ENCODE data around the gene ASCC1.

ASCC1 gene

DNA sequence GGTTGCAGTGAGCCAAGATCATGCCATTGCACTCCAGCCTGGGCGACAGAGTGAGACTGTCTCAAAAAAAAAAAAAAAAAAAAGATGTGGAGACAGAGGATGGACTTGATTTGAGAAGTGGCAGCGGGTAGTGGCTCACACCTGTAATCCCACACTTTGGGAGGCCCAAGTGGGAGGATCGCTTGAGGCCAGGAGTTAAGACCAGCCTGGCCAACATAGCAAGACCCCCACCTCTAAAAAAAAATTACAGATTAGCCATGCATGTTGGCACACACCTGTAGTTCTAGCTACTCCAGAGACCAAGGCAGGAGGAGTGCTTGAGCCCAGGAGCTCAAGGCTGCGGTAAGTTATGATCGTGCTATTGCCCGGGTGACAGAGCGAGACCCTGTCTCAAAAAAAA is 24.3 kb upstream of the ASCC1 start:
- DNase-seq (ENCODE audit: low spot score) = no peak
- in situ Hi-C loops (cut with MboI; ENCODE audit: low pct_unique_long_range_greater_than_20kb, low sequenced_read_pairs, unreplicated experiment) = no loop called here

DNA sequence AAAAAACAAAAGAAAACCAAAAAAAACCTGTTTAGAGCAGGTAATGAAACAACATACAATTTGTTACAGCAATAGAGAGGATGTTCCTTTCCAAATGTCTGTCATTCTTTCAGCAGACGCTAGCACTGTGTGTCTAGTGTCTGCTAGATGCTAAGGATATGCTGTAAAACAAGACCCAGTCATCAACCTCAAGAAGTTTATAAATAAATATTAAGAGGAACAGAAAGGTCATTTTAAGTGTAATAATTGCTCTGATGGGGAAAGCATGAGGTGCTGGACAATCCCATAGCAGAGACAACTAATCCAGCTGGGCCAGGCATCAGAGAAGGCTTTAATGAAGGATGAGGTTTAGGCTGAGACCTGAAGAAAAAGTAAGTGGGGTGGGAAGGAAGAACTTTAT is 23.3 kb upstream of the ASCC1 start:
- in situ Hi-C loops (cut with MboI; ENCODE audit: low pct_unique_long_range_greater_than_20kb, low sequenced_read_pairs, unreplicated experiment) = no loop called here
- DNase-seq (ENCODE audit: low spot score) = no peak

More for the DNA sequence above, 24.3 kb upstream of the ASCC1 start:
- TF ChIP-seq, protein P1, sequence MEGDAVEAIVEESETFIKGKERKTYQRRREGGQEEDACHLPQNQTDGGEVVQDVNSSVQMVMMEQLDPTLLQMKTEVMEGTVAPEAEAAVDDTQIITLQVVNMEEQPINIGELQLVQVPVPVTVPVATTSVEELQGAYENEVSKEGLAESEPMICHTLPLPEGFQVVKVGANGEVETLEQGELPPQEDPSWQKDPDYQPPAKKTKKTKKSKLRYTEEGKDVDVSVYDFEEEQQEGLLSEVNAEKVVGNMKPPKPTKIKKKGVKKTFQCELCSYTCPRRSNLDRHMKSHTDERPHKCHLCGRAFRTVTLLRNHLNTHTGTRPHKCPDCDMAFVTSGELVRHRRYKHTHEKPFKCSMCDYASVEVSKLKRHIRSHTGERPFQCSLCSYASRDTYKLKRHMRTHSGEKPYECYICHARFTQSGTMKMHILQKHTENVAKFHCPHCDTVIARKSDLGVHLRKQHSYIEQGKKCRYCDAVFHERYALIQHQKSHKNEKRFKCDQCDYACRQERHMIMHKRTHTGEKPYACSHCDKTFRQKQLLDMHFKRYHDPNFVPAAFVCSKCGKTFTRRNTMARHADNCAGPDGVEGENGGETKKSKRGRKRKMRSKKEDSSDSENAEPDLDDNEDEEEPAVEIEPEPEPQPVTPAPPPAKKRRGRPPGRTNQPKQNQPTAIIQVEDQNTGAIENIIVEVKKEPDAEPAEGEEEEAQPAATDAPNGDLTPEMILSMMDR (IDR thresholded peaks at IDR 0.05; ENCODE audit: extremely low read depth, insufficient read depth, missing control alignments) = no peak

DNA sequence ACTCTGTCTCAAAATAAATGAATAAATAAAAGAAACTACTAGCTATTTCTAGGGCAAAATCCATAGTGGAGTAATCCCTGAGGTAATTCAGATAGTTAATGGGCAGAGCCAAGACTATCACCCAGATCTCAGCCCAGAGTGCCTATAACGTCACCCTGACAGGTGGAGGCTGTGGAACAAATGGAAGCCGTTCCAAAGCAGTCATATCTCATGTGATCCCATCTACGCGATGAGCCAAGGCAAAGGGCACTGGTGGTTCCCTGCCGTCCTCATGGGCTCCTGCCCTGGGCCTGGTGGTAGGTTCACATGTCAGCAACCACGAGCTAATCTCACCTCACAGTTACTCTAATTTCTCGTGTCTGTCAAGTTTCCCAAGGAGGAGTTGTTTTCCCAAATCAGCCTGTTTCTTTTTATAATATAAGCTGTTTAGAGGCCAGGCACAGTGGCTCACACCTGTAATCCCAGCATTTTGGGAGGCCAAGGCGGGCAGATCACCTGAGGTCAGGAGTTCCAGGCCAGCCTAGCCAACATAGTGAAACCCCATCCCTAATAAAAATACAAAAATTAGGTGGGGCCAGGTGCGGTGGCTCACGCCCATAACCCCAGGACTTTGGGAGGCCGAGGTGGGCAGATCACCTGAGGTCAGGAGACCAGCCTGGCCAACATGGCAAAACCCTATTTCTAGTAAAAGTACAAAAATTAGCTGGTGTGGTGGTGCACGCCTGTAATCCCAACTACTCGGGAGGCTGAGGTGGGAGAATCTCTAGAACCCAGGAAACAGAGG is 22.5 kb upstream of the ASCC1 start:
- in situ Hi-C loops (cut with MboI; ENCODE audit: low pct_unique_long_range_greater_than_20kb, low sequenced_read_pairs, unreplicated experiment) = no loop called here
- DNase-seq (ENCODE audit: low spot score) = no peak
- TF ChIP-seq, protein P1 (IDR thresholded peaks at IDR 0.05; ENCODE audit: extremely low read depth, insufficient read depth, missing control alignments) = no peak

More for the DNA sequence above, 23.3 kb upstream of the ASCC1 start:
- TF ChIP-seq, protein P1 (IDR thresholded peaks at IDR 0.05; ENCODE audit: extremely low read depth, insufficient read depth, missing control alignments) = no peak

DNA sequence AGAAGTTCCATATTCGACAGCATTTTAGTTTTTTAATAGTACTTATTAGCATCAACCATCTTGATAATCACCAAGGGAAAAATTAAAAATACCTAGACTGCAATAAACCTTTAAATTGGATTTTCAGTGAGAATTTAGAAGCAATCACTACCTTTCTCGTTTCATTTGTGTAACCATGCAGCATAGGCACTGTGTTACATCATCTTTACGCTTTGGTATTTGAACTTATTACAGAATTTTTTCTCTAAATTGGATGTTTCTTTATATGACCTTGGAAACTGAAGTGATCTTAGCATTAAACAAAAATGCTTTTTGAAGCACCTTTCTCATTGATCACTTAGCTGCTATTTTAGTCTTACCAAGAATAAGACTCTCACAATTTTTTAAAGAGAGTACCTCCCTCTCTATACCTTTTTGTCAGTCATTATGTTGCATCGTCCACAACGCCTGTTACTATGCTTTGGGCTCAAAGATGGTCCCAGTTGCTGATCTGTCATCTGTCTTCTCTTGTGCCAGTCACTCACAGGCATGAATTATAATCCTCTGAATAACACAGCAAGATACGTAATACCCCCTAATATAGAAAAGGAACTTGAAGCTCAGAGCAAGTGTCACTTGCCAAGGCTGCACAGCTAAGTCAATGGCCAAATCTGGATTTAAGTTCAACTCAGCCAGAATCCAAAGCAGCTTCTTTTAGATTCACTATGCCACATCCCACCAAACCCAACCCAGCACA is 19.6 kb upstream of the ASCC1 start:
- TF ChIP-seq, protein P1 (IDR thresholded peaks at IDR 0.05; ENCODE audit: extremely low read depth, insufficient read depth, missing control alignments) = no peak
- in situ Hi-C loops (cut with MboI; ENCODE audit: low pct_unique_long_range_greater_than_20kb, low sequenced_read_pairs, unreplicated experiment) = no loop called here
- DNase-seq (ENCODE audit: low spot score) = no peak

DNA sequence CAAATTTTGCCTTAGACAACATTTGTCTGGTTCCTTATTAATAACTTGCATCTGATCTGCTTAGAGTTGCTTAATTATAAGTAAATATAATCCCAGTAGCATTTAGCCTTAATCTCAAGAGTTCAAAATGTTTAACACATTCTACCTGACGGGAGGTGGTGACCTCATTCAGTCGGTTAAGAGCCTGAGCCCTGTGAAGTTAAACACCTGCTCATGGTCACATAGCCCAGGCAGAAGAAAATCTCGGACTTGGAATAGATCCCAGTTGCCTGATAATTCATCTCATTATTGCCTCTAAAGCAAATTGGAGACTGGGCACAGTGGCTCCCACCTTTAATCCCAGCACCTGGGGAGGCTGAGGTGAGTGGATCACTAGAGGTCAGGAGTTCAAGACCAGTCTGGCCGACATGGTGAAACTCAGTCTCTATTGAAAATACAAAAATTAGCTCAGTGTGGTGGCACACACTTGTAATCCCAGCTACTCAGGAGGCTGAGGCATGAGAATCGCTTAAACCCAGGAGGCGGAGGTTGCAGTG is 18.6 kb upstream of the ASCC1 start:
- in situ Hi-C loops (cut with MboI; ENCODE audit: low pct_unique_long_range_greater_than_20kb, low sequenced_read_pairs, unreplicated experiment) = no loop called here
- TF ChIP-seq, protein P1 (IDR thresholded peaks at IDR 0.05; ENCODE audit: extremely low read depth, insufficient read depth, missing control alignments) = no peak
- DNase-seq (ENCODE audit: low spot score) = no peak

DNA sequence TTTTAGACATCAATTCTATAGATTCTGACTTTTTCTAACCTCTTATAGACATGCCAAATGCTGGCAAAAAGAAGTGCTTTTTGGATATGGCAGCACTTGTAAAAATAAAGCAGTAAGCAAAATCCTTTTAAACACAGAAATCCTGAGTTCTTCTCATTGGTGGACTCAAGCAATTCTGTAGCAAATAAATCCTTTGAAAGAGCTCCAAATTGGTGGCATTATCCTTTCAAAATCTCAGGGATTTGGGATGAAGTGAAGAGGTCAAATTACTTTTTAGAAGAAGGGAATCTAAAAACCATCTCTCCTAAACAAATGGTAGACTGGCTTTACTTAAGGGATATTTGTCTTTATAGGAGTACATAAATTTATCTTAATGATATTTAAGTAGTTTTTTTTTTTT is 17.5 kb upstream of the ASCC1 start:
- in situ Hi-C loops (cut with MboI; ENCODE audit: low pct_unique_long_range_greater_than_20kb, low sequenced_read_pairs, unreplicated experiment) = no loop called here
- TF ChIP-seq, protein P1 (IDR thresholded peaks at IDR 0.05; ENCODE audit: extremely low read depth, insufficient read depth, missing control alignments) = no peak
- DNase-seq (ENCODE audit: low spot score) = no peak
